Measurements from ENCODE around the gene TSNAX. TPM values are rescaled to one million over a fixed set of nuclear protein-coding genes. Genes with fewer than 3 reads are reported as not detected.

TSNAX gene
- total and polyA plus RNA-seq, 9 of the 15 experiments (the other 6 are each of a cell fraction or from before 2014, with no cell fraction given) = 33.8 to 102 (median 61.2) TPM

DNA sequence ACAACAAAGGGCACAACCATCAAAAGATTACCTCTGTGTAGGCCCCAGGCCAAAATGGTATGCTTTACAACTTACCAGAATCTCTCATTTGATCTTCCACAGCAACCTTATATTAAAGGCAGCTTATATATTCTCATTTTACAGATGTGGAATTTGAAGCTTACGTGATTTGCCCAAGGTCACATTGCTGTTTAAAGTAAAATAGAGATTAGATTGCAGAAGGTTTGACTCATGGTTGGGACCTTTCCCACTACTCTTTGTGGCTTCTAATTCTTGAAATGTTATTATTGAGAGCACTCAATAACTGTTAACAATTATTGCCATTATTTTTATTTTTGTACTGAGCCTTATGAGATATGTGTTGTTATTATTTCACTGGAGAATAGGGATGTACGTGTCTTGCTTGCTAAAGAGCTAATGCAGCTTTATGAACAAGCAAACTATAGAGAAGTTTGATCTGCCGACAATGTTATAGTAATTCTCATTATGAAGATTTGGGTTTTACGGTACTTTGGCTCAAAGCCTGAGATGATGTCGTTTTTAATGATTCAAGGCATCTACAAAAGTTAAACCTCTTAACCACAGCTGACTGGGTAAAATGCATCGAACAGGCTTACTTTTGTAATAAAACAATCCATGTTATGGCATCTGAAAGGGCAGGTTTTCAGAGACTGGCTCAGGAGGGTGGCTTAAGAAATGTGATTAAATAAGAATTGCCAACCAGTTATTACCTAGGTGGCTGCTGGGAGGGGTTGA is 43.3 kb upstream of the TSNAX start:
- H3K4me3 ChIP-seq = no peak overlapping the region
- no TSS peak for BruUV-seq (replicated peaks)
- POLR2A ChIA-PET = interaction anchor here (0.6 to 0.8 kb wide), 2 partner anchors 19 to 147 kb away, joined by 3 read pairs; partner anchors contain the start of genes EXOC8 and SPRTN
- no peaks in the 10 kb centered on the region for H3K4me1 ChIP-seq (replicated peaks in 1 of 2; ENCODE audit: control insufficient read depth in 2 of 2, insufficient read depth in 2 of 2, low read length in 2 of 2)
- CTCF ChIA-PET (ENCODE audit: low intra/inter-chr PET ratio) = no interaction called here
- WGBS (ENCODE audit: insufficient coverage, low coverage, missing lambda C conversion rate) = 21% methylated on average over 6 of the region's 6 CpGs
- H3K36me3 ChIP-seq (ENCODE audit: control insufficient read depth, insufficient read depth, low read length) = no peaks in the 10 kb centered on the region
- no peak overlapping the region for H3K9ac ChIP-seq (ENCODE audit: insufficient read depth in 1 of 2, low read depth in 2 of 2, low read length in 2 of 2)
- H3K9me1 ChIP-seq (ENCODE audit: control insufficient read depth, insufficient read depth, low read length) = no peaks in the 10 kb centered on the region
- no peaks in the 10 kb centered on the region for H4K20me1 ChIP-seq (replicated peaks; ENCODE audit: control insufficient read depth, insufficient read depth, low read length)
- FAIRE-seq (no peak), DNase-seq (ENCODE audit: extremely low read depth in 1 of 4, low spot score in 3 of 4) (no peak), ATAC-seq (no peak)
- H3K9me3 ChIP-seq (replicated peaks; ENCODE audit: control insufficient read depth, insufficient read depth, low read depth, low read length) = no peaks in the 10 kb centered on the region
- H2AFZ ChIP-seq (ENCODE audit: low read depth, low read length) = no peak overlapping the region
- intact Hi-C loops (cut with micrococcal nuclease) (no loop called here), in situ Hi-C loops (cut with MboI) (no loop called here)
- no peak overlapping the region for H3K27ac ChIP-seq (ENCODE audit: extremely low read depth, low read depth, low read length)
- H3K79me2 ChIP-seq (ENCODE audit: control insufficient read depth, insufficient read depth, low read length) = no peaks in the 10 kb centered on the region
- no peak overlapping the region for H3K4me2 ChIP-seq (ENCODE audit: insufficient read depth, low read length)
- H3K27me3 ChIP-seq (ENCODE audit: control insufficient read depth in 2 of 2, insufficient read depth in 2 of 2, low read length in 2 of 2) = peaks cover 0 to 7% of the 10 kb centered on the region in 2 experiments; a peak in 3 of 5 replicates
- TF ChIP-seq, protein P1, sequence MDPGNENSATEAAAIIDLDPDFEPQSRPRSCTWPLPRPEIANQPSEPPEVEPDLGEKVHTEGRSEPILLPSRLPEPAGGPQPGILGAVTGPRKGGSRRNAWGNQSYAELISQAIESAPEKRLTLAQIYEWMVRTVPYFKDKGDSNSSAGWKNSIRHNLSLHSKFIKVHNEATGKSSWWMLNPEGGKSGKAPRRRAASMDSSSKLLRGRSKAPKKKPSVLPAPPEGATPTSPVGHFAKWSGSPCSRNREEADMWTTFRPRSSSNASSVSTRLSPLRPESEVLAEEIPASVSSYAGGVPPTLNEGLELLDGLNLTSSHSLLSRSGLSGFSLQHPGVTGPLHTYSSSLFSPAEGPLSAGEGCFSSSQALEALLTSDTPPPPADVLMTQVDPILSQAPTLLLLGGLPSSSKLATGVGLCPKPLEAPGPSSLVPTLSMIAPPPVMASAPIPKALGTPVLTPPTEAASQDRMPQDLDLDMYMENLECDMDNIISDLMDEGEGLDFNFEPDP (CRISPR knock-in tag; IDR thresholded peaks at IDR 0.05) = no peak
- no peak for TF ChIP-seq TAF15 (IDR thresholded peaks at IDR 0.05; ENCODE audit: low read depth, low read length)
- no peak for TF ChIP-seq ARID1B (IDR thresholded peaks at IDR 0.05)
- TF ChIP-seq, protein P2, sequence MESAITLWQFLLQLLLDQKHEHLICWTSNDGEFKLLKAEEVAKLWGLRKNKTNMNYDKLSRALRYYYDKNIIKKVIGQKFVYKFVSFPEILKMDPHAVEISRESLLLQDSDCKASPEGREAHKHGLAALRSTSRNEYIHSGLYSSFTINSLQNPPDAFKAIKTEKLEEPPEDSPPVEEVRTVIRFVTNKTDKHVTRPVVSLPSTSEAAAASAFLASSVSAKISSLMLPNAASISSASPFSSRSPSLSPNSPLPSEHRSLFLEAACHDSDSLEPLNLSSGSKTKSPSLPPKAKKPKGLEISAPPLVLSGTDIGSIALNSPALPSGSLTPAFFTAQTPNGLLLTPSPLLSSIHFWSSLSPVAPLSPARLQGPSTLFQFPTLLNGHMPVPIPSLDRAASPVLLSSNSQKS (CRISPR knock-in tag; IDR thresholded peaks at IDR 0.05) = no peak
- no peak for TF ChIP-seq ZNF316 (IDR thresholded peaks at IDR 0.05)
- no peak for TF ChIP-seq IRF2 (CRISPR knock-in tag; IDR thresholded peaks at IDR 0.05)
- TF ChIP-seq, protein P3, sequence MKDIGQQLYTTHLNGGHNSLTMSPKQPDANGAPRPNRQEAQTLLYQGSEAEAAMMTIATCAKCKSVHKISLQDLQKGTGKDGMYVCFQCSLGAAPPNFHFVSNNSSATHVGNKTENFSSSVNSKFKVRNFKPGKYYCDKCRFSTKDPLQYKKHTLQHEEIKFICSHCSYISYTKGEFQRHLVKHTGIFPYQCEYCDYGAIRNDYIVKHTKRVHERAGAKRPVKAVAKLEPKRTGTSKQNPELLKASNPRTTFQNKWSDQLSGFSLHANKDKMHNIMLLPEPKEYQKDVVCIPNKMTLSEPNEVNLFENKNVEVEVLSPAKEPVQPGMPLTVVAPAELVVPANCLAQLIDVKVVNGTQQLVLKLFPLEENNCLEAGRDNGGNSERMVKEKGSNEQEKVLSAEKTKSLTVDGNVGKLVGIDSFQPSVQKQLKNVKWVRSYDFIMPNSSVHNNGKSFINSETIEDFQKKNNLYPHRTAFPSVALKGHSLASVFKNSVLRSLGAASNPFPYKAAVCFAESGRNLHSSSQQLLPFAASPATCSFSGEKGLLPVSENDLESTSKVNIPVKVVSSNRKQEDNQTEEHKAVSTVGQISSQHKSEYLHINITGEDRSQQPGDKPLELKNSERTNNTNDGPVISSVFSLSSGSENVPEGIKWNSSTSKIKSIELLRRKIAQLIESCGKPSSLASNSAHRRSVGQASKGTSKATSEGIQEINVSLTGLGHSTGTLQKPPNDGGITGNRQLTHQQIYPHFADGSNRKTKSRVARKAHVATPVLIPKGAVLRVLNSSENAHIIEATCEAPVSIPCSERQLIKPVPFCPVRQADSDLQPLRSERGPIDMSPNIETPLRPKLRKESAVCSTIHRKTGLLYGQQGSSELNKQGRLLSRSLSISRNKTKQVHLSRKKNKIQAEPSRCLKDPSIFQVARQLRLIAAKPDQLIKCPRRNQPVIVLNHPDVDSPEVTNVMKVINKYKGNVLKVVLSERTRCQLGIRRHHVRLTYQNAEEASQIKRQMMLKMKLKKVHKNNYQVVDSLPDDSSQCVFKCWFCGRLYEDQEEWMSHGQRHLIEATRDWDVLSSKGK (CRISPR knock-in tag; IDR thresholded peaks at IDR 0.05) = no peak
- no peak for TF ChIP-seq MCM2 (IDR thresholded peaks at IDR 0.05; ENCODE audit: low read depth)
- no peak for TF ChIP-seq NELFE (IDR thresholded peaks at IDR 0.05; ENCODE audit: insufficient read depth, insufficient read length)
- TF ChIP-seq TEAD1 (CRISPR knock-in tag; IDR thresholded peaks at IDR 0.05) = no peak
- no peak for TF ChIP-seq HEY1 (CRISPR knock-in tag; IDR thresholded peaks at IDR 0.05; ENCODE audit: borderline replicate concordance)
- TF ChIP-seq GTF2A2 (tag; IDR thresholded peaks at IDR 0.05) = no peak
- TF ChIP-seq NFIX (CRISPR knock-in tag; IDR thresholded peaks at IDR 0.05; ENCODE audit: low read depth) = no peak
- no peak for TF ChIP-seq PHB (CRISPR knock-in tag; IDR thresholded peaks at IDR 0.05)
- TF ChIP-seq, protein P4, sequence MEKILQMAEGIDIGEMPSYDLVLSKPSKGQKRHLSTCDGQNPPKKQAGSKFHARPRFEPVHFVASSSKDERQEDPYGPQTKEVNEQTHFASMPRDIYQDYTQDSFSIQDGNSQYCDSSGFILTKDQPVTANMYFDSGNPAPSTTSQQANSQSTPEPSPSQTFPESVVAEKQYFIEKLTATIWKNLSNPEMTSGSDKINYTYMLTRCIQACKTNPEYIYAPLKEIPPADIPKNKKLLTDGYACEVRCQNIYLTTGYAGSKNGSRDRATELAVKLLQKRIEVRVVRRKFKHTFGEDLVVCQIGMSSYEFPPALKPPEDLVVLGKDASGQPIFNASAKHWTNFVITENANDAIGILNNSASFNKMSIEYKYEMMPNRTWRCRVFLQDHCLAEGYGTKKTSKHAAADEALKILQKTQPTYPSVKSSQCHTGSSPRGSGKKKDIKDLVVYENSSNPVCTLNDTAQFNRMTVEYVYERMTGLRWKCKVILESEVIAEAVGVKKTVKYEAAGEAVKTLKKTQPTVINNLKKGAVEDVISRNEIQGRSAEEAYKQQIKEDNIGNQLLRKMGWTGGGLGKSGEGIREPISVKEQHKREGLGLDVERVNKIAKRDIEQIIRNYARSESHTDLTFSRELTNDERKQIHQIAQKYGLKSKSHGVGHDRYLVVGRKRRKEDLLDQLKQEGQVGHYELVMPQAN (IDR thresholded peaks at IDR 0.05; ENCODE audit: borderline replicate concordance) = no peak
